SU-DHL-6 (cell line): ENCODE measurements around the gene ASB18.

Experiments used
- H2AFZ ChIP-seq: fragments of 200-600 bp; sonication (generic); 2 replicates; pipeline ENCODE4 v1.6.1; 2014; ENCODE audit warnings: low read depth, mild to moderate bottlenecking, moderate library complexity, mixed read lengths, antibody characterized with exemption, low read length; ENCODE audit not compliant: severe bottlenecking
- H3F3A ChIP-seq: fragments of 200-600 bp; shearing (Covaris generic); 2 replicates; pipeline ENCODE4 v1.6.0; 2016; ENCODE audit warnings: antibody characterized with exemption, mild to moderate bottlenecking; ENCODE audit not compliant: insufficient read depth
- H3K27ac ChIP-seq: fragments of 200-600 bp; sonication (generic); 2 replicates; pipeline ENCODE4 v1.5.1; 2016; ENCODE audit warnings: low read depth, mild to moderate bottlenecking, low read length, moderate library complexity, mixed read lengths
- H3K27me3 ChIP-seq: fragments of 200-600 bp; sonication (generic), shearing (Covaris generic); 2 replicates; pipeline ENCODE4 v1.6.0; 2014; ENCODE audit warnings: mild to moderate bottlenecking, low read length
- H3K36me3 ChIP-seq: fragments of 200-600 bp; sonication (generic); 2 replicates; pipeline ENCODE4 v1.6.1; 2014; ENCODE audit warnings: mild to moderate bottlenecking, low read length, mixed read lengths
- H3K4me2 ChIP-seq: fragments of 300-600, 200-600 bp; shearing (Covaris generic), sonication (generic); 2 replicates; pipeline ENCODE4 v1.6.0; 2014; ENCODE audit warnings: low read length, low read depth, mild to moderate bottlenecking; ENCODE audit not compliant: poor library complexity, severe bottlenecking
- H3K4me3 ChIP-seq: fragments of 200-600 bp; sonication (generic); 2 replicates; pipeline ENCODE4 v1.5.1; 2014; ENCODE audit warnings: antibody characterized with exemption, low read length, mild to moderate bottlenecking, mixed read lengths; ENCODE audit not compliant: insufficient read depth, poor library complexity, severe bottlenecking
- H3K79me2 ChIP-seq: fragments of 200-600 bp; sonication (generic); 2 replicates; pipeline ENCODE4 v1.6.1; 2014; ENCODE audit warnings: mild to moderate bottlenecking, low read length, moderate library complexity; ENCODE audit not compliant: insufficient read depth
- H3K9ac ChIP-seq: fragments of 200-600 bp; sonication (generic); 2 replicates; pipeline ENCODE4 v1.7.0; 2014; ENCODE audit warnings: mild to moderate bottlenecking, low read length
- H3K9me2 ChIP-seq: fragments of 200-600 bp; sonication (generic); replicated peaks from 2 replicates; pipeline ENCODE4 v1.6.1; 2014; ENCODE audit warnings: low read length; ENCODE audit not compliant: insufficient read depth
- H3K9me3 ChIP-seq: fragments of 200-600 bp; sonication (generic); 2 replicates; pipeline ENCODE4 v1.6.1; 2014; ENCODE audit warnings: low read length, mixed read lengths; ENCODE audit not compliant: insufficient read depth
- H4K20me1 ChIP-seq: fragments of 200-600 bp; sonication (generic); 2 replicates; pipeline ENCODE4 v1.6.1; 2014; ENCODE audit warnings: low read depth, mild to moderate bottlenecking, antibody characterized with exemption, low read length, moderate library complexity, mixed read lengths
- EZH2phosphoT487 ChIP-seq: fragments of 200-600 bp; sonication (generic), shearing (Covaris generic); conservative IDR thresholded peaks from 2 replicates; pipeline ENCODE4 v1.6.1; 2018; ENCODE audit warnings: mild to moderate bottlenecking, antibody characterized with exemption, low read length, moderate library complexity, mixed read lengths
- TF ChIP-seq, protein P1 (sequence below): fragments of 200-600 bp; sonication (generic); IDR thresholded peaks from one replicate; pipeline ENCODE4 v1.5.1; 2017; ENCODE audit warnings: antibody characterized with exemption, mild to moderate bottlenecking, low read length, moderate library complexity; ENCODE audit not compliant: insufficient read depth, poor library complexity, severe bottlenecking

Gene ASB18

GRCh38 chr2:236207472-236207871, 56.7 kb downstream of the ASB18 start:
- no peaks in the 10 kb centered on the region for H3K79me2 ChIP-seq
- no peak overlapping the region for H3K4me3 ChIP-seq
- TF ChIP-seq, protein P1, sequence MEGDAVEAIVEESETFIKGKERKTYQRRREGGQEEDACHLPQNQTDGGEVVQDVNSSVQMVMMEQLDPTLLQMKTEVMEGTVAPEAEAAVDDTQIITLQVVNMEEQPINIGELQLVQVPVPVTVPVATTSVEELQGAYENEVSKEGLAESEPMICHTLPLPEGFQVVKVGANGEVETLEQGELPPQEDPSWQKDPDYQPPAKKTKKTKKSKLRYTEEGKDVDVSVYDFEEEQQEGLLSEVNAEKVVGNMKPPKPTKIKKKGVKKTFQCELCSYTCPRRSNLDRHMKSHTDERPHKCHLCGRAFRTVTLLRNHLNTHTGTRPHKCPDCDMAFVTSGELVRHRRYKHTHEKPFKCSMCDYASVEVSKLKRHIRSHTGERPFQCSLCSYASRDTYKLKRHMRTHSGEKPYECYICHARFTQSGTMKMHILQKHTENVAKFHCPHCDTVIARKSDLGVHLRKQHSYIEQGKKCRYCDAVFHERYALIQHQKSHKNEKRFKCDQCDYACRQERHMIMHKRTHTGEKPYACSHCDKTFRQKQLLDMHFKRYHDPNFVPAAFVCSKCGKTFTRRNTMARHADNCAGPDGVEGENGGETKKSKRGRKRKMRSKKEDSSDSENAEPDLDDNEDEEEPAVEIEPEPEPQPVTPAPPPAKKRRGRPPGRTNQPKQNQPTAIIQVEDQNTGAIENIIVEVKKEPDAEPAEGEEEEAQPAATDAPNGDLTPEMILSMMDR, result no peak
- TF ChIP-seq EZH2phosphoT487, result no peak

DNA sequence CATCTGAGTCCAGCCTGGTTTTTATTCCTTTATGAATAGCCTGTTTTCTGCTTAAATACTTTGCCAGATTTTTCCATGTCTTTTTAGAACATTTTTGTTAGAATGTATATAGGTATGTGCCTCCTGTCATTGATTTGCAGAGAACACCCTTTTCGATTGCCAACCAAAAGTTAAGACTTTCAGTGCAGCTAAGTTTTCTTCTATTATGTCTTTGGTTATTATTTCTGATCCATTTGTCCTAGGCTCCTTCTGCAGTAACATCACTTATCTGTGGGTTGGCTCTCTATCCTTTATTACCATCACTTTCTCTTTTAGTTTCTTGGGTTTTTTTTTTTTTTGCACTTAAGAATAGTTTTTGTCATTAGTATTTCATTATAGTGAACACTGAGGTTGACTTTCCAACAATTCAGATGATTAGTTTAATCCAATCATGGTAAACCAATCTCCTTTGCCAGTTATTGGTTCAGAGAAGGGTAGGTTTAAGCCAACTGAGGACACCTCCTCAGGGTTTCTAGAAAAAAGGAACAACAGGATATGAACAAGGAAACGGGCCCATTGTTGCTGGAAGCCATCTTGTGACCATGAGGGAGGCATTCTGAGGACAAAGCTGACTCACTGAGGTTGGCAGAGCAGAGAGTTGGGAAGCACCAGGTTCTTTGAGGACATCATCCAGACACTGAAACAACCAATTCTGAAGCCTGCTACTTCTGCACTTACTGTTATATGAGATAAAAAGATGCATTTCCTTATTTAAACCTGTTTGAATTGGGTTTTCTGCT, 58.1 kb downstream of the ASB18 start:
- no peak overlapping the region for H3K27ac ChIP-seq
- H4K20me1 ChIP-seq, result no peaks in the 10 kb centered on the region
- no peaks in the 10 kb centered on the region; the same call in 1 of the 2 replicates for H3K9me2 ChIP-seq
- no peak overlapping the region for H3K4me2 ChIP-seq
- no peak overlapping the region for H3K9ac ChIP-seq
- TF ChIP-seq EZH2phosphoT487, result no peak
- TF ChIP-seq, protein P1, result no peak
- H3K9me3 ChIP-seq, result no peaks in the 10 kb centered on the region
- H3F3A ChIP-seq, result no peaks in the 10 kb centered on the region
- H3K4me3 ChIP-seq, result no peak overlapping the region
- no peaks in the 10 kb centered on the region for H3K27me3 ChIP-seq
- H3K79me2 ChIP-seq, result no peaks in the 10 kb centered on the region
- H2AFZ ChIP-seq, result no peak overlapping the region
- H3K36me3 ChIP-seq, result no peaks in the 10 kb centered on the region

More at GRCh38 chr2:236207472-236207871, 56.7 kb downstream of the ASB18 start:
- Histone ChIP-seq H3K9me3 (no peaks in the 10 kb centered on the region), H3K36me3 (no peaks in the 10 kb centered on the region), H4K20me1 (no peaks in the 10 kb centered on the region), H3K9ac (no peak overlapping the region), H3K4me2 (no peak overlapping the region), H3F3A (no peaks in the 10 kb centered on the region), H3K27ac (no peak overlapping the region), H2AFZ (no peak overlapping the region), H3K9me2 (no peaks in the 10 kb centered on the region; the same call in 1 of the 2 replicates), H3K27me3 (no peaks in the 10 kb centered on the region)

DNA sequence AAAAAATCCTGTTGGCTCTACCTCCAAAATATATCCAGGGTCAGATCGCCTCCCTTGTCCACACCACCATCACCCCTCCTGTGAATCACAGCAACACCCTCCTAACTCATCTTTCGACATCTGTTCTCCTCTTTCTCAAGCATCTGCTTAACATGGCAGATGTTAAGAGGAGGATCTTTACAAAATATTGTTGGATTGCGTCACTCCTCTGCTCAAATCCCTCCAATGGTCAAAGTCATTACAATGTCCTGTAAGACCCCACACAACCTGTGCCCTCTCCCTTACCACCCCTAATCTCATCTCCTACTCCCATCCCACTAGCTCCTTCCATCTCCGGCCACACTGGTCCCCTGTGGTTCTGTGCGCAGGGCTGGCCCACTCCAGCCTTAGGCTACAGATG, 59.3 kb downstream of the ASB18 start:
- Histone ChIP-seq H3K9me3 (no peaks in the 10 kb centered on the region), H3K79me2 (no peaks in the 10 kb centered on the region), H3K9ac (no peak overlapping the region), H3K36me3 (no peaks in the 10 kb centered on the region), H4K20me1 (no peaks in the 10 kb centered on the region), H3K4me3 (no peak overlapping the region), H3F3A (no peaks in the 10 kb centered on the region), H2AFZ (no peak overlapping the region), H3K27ac (no peak overlapping the region), H3K9me2 (no peaks in the 10 kb centered on the region; the same call in 1 of the 2 replicates), H3K27me3 (no peaks in the 10 kb centered on the region), H3K4me2 (no peak overlapping the region)
- TF ChIP-seq EZH2phosphoT487, result no peak
- TF ChIP-seq, protein P1, result no peak
